Measurements from ENCODE around the gene SCN1A.
"Not testable (repeated sequence)": the region's sequence is repeated elsewhere in the genome, so short reads cannot be mapped to it uniquely, and the experiment has no call there.

SCN1A gene

DNA sequence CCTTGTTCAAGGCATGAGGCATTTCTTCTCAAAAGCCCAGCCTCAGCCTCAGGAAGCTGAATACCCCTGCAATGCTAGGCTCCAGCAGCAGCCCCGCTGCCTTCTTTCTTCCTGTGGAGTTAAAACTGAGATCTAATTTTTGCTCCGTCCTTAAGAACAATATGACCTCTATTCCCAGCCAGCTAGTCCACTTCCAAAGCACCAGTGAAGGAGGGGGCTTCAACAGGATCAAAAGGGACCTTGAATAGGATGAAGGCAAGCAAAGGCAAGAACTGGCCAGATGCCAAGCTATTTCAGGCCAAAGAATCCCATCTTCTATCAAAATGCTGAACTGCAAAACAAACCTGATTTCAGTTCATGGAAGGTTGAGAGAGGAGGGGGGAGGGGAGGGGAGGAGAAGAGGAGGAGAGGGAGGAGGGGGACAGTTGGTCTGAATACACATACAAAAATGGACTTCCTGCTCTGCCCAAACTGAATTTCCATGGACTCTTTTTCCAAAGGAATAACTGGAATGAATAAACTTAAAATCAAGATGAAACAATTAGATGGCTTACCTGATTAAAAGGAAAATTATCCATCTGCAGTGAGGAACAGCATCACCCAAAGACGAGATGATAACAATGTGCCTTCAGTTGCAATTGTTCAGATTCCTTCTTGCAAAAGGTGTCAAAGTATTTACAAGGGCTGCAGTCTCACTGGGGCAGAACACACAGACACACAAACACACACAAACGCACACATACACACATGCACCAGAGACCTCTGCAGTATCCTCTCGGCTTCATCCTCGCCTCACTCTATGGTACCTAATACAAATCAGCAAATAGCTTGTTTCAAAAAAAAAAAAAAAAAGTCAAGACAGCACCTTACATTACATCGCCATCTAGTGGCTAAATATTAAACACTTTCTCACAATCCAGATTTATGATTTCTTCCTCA lies at the start of gene SCN1A:
SCN1A (minus strand) TSS at position 804 of the 939 bp plus-strand sequence. CDS start 54,399 bp downstream, outside the sequence.
- no peak for DNase-seq (ENCODE audit: low read depth)

DNA sequence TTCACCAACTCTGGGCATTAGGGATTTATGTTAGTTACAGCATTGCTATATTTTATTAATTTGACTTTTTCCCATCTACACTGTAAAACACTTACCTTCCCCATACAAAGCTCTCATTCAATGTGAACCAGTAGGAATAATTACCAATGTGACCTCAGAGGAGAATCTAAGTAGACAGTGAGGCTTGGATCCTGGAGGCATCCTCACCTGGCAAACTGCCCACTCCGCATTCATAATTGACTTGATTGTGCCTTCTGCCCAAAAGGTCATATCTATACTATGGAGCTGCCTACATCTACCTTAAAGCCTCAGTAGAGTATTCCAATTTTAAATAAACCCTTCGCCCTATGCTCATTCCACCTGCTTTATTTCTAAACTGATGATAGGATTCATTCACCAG lies 45.4 kb upstream of the SCN1A start:
- no peak for DNase-seq (ENCODE audit: low read depth)

- no peak for DNase-seq (ENCODE audit: low read depth)
Measured at GRCh38 chr2:166171216-166171615, 43.4 kb upstream of the SCN1A start.

DNA sequence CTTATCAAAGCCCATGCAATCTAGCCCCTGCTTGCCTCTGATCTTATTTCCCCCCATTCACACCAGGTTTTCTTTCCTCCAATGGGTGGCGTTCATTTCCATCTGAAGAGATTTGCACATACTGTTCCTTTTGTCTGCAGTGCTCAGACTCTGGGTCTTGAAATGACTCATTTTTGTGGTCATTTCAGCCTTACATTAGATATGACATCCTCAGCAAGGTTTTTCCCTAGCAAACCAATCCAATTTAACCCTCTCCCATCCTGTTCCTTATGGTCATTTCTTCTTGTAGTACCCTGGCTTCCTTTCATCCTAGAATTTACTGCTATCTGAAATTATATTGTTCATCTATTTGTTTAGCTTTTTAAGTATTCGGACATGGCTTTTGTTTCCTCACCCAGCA lies 42.5 kb upstream of the SCN1A start:
- DNase-seq (ENCODE audit: low read depth) = no peak

DNA sequence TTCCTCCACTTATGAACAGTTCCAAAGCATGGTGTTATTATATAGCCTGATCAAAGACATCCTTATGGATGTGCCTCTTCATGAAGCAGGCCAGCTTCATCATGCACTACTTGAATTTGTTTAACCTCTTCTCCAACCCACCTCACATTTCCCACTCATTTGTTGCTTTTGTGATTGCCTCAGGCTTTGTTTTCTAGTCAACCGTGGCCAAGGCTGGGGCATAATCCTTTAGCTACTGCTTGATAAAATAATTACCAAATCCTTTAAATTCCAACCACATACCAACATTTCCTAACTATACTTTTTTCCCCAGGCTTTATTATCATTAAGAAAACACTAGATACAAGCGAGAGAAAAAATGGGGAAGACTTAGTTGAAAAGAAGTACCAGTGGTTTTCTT lies 39.6 kb upstream of the SCN1A start:
- no peak for DNase-seq (ENCODE audit: low read depth)

DNA sequence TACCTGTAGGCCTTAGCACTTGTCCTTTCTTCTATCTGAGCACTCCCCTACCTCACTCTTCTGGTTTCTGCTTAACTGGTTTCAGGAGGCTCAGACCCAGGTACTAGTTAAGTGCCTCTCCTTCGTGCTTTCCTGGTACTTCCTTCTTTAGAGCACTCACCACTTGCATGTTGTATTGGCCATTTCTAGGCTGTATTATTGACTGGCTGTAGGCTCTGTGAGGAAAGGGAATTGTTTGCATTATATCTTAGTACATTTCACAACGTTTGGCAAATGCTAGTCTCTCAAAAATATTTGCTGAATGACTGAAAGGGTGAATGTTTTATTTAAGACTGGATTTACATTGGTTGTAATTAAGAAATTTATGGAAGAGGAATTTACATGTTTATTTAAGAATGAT lies 36.0 kb upstream of the SCN1A start:
- no peak for DNase-seq (ENCODE audit: low read depth)

GRCh38 chr2:166158546-166158945 lies 30.7 kb upstream of the SCN1A start:
- no peak for DNase-seq (ENCODE audit: low read depth)

GRCh38 chr2:166157578-166157977 lies 29.8 kb upstream of the SCN1A start:
- DNase-seq (ENCODE audit: low read depth) = no peak

GRCh38 chr2:166156985-166157490 lies 29.2 kb upstream of the SCN1A start:
- DNase-seq (ENCODE audit: low read depth) = no peak

DNA sequence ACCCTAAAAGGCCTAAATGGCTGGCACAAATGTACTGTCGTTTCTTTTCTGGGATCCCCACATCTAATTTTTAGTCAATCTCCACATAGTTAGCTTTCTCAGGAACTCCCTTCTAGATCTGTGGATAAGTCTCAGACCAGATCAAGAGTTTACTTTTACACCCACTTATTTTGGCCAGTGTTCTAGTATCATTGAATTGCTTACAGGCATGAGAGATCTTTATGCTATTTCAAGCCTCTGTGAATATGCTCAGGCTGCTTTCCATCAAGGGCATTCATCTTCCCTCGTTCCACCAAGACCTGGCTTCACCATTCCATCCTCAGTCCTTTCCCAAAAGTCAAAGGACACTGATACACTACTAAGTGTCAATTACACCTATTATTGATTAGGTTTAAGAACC lies 27.8 kb upstream of the SCN1A start:
- DNase-seq (ENCODE audit: low read depth) = no peak

- DNase-seq (ENCODE audit: low read depth) = no peak
Measured at GRCh38 chr2:166154685-166155338, 27.0 kb upstream of the SCN1A start.

GRCh38 chr2:166152064-166152463 lies 24.2 kb upstream of the SCN1A start:
- DNase-seq (ENCODE audit: low read depth) = no peak

- DNase-seq (ENCODE audit: low read depth) = no peak
Measured at GRCh38 chr2:166148500-166149400, 20.9 kb upstream of the SCN1A start.

DNA sequence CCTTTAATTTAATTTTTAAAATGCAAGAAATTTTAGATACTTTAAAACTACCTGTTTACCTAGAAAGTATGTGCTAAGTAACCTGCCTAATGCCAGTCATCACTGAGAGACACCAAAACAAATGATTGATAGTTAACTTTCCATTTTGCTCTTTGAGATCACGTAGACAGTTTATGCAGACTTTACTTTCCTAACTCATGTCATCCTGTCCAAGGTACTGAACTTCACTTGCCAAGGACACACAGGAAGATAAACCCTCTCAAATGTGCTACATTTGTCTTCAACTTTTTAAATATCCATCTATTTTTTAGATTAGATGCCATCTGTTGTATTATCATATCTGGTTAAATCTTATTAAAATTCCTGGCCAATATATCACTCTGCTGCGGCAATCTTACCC lies 20.1 kb upstream of the SCN1A start:
- DNase-seq (ENCODE audit: low read depth) = no peak

- no peak for DNase-seq (ENCODE audit: low read depth)
Measured at GRCh38 chr2:166144071-166144470, 16.3 kb upstream of the SCN1A start.

- no peak for DNase-seq (ENCODE audit: low read depth)
Measured at GRCh38 chr2:166140932-166141331, 13.1 kb upstream of the SCN1A start.

DNA sequence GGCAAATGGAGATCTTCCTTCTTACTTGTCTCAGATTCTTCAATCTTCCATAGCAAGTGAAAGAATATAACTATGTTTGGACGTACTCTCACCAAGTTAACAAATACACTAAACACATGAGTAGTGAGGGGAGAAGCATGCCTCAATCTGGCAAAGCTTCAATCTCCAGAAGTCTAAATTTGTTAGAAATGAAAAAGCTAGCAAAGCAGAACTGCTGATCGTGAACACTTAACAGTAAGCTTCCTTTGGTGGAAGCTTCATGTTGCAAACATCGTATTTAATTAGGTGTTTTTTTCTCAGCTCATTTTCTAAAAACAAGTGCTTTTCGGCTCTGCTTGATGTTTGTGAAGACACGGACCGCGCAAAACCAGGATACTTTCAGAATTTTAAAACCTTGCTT lies 12.7 kb upstream of the SCN1A start:
- no peak for DNase-seq (ENCODE audit: low read depth)

DNA sequence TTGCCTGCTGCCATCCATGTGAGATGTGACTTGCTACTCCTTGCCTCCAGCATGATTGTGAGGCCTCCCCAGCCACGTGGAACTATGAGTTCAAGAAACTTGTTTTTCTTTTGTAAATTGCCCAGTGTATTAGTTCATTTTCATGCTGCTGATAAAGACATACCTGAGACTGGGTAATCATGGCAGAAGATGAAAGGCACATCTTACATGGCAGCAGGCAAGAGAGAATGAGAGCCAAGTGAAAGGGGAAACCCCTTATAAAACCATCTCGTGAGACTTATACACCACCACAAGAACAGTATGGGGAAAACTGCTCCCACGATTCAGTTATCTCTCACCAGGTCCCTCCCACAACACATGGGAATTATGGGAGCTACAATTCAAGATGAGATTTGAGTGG lies 11.7 kb upstream of the SCN1A start:
- not testable (repeated sequence) for DNase-seq (ENCODE audit: low read depth)

DNA sequence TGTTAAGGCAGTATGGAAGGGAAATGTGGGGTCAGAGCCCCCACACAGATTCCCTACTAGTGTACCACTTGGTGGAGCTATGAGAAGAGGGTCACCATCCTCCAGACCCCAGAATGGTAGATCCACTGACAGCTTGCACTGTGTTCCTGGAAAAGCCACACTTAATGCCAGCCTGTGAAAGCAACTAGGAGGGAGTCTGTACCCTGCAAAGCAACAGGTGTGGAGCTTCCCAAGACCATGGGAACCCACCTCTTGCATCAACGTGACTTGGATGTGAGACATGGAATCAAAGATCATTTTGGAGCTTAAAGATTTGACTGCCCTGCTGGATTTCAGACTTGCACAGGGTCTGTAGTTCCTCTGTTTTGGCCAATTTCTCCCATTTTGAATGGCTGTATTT lies 10.8 kb upstream of the SCN1A start:
- no peak for DNase-seq (ENCODE audit: low read depth)

DNA sequence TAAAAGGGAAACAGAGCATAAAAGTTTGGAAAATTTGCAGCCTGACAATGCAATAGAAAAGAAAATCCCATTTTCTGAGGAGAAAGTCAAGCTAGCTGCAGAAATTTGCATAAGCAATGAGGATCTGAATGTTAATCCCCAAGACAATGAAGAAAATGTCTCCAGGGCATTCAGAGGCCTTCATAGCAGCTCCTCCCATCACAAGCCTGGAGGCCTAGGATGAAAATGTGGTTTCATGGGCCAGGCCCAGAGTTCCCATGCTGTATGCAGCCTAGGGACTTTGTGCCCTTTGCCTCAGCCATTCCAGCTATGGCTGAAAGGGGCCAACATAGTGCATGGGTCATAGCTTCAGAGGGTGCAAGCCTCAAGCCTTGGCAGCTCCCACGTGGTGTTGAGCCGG lies 10.3 kb upstream of the SCN1A start:
- DNase-seq (ENCODE audit: low read depth) = no peak

- no peak for DNase-seq (ENCODE audit: low read depth)
Measured at GRCh38 chr2:166137331-166137730, 9.5 kb upstream of the SCN1A start.

DNA sequence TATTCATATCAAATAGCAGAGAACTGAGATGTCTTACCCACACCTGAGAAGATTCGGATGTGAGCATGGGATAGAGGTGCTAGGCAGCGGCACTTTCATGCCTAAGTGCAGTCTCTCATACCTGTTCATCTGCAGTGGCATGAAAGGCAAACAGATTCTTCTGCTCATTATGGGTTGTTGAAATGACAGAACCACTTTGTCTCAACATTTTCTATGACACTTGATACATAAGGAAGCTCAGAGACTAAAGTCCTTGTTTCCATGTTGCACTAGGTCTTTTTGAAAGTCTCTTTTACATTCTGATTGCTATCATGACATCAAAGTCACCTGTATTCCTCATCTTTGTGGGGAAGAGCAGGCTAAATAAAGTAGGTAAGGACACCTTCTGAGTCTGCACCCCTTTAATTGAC lies 8.0 kb upstream of the SCN1A start:
- no peak for DNase-seq (ENCODE audit: low read depth)
